Astrocyte (in vitro differentiated cells and primary cell): Measurements from ENCODE around the gene CCDC194. TPM values are rescaled to one million over a fixed set of nuclear protein-coding genes. Genes with fewer than 3 reads are reported as not detected.

Source experiments
- DNase-seq: peaks from one replicate; pipeline ENCODE4 v3.0.0-alpha.2; 2010; ENCODE audit warnings: low read depth
- FAIRE-seq: peaks from 2 replicates; lab custom pipeline; 2011; peaks lifted over from hg19 to GRCh38; lab: Jason Lieb, UNC
- H2AFZ ChIP-seq: 2 replicates; pipeline ENCODE4 v1.6.0; 2012; ENCODE audit warnings: low read depth, low read length, inconsistent platforms
- H3K27ac ChIP-seq: 2 replicates; pipeline ENCODE4 v1.5.1; 2011; ENCODE audit warnings: low read depth, low read length, inconsistent platforms
- H3K27me3 ChIP-seq: 2 replicates; pipeline ENCODE4 v1.6.0; 2011; ENCODE audit warnings: low read length, inconsistent platforms; ENCODE audit not compliant: insufficient read depth
- H3K36me3 ChIP-seq: 2 replicates; pipeline ENCODE4 v1.5.1; 2011; ENCODE audit warnings: low read length, inconsistent platforms; ENCODE audit not compliant: insufficient read depth
- H3K4me1 ChIP-seq: 2 replicates; pipeline ENCODE4 v1.5.1; 2011; ENCODE audit warnings: low read length, inconsistent platforms; ENCODE audit not compliant: insufficient read depth
- H3K4me2 ChIP-seq: 2 replicates; pipeline ENCODE4 v1.6.0; 2012; ENCODE audit warnings: low read length, inconsistent platforms
- H3K4me3 ChIP-seq: 2 replicates; pipeline ENCODE4 v1.5.1; 2011; ENCODE audit warnings: low read depth, mild to moderate bottlenecking, low read length, inconsistent platforms; ENCODE audit not compliant: insufficient read depth
- H3K79me2 ChIP-seq: 2 replicates; pipeline ENCODE4 v1.6.0; 2012; ENCODE audit warnings: mild to moderate bottlenecking, low read length, inconsistent platforms; ENCODE audit not compliant: insufficient read depth
- H3K9ac ChIP-seq: 2 replicates; pipeline ENCODE4 v1.6.0; 2012; ENCODE audit warnings: mild to moderate bottlenecking, low read length, inconsistent platforms
- H3K9me3 ChIP-seq: 2 replicates; pipeline ENCODE4 v1.5.1; 2012; ENCODE audit warnings: low read depth, mild to moderate bottlenecking, low read length, inconsistent platforms; ENCODE audit not compliant: insufficient read depth
- H4K20me1 ChIP-seq: 2 replicates; pipeline ENCODE4 v1.6.0; 2012; ENCODE audit warnings: low read length, inconsistent platforms; ENCODE audit not compliant: insufficient read depth
- H3K27ac Mint-ChIP-seq: one replicate; pipeline ENCODE4 v1.8.0; 2021; ENCODE audit warnings: mild to moderate bottlenecking, mixed read lengths; ENCODE audit not compliant: unreplicated experiment
- H3K27me3 Mint-ChIP-seq: one replicate; pipeline ENCODE4 v1.8.0; 2021; ENCODE audit warnings: low read depth, mixed read lengths; ENCODE audit not compliant: unreplicated experiment
- H3K36me3 Mint-ChIP-seq: one replicate; pipeline ENCODE4 v1.8.0; 2021; ENCODE audit warnings: low read depth, mixed read lengths; ENCODE audit not compliant: unreplicated experiment
- H3K4me1 Mint-ChIP-seq: one replicate; pipeline ENCODE4 v1.8.0; 2021; ENCODE audit warnings: low read depth, mixed read lengths; ENCODE audit not compliant: unreplicated experiment
- H3K4me3 Mint-ChIP-seq: one replicate; pipeline ENCODE4 v1.8.0; 2021; ENCODE audit warnings: mild to moderate bottlenecking, moderate library complexity, mixed read lengths; ENCODE audit not compliant: unreplicated experiment
- H3K9me3 Mint-ChIP-seq: one replicate; pipeline ENCODE4 v1.8.0; 2021; ENCODE audit warnings: mild to moderate bottlenecking, mixed read lengths; ENCODE audit not compliant: unreplicated experiment
- EZH2 ChIP-seq: IDR thresholded peaks from 2 replicates; pipeline ENCODE4 v1.6.1; 2012; ENCODE audit warnings: mild to moderate bottlenecking, low read length, inconsistent platforms; ENCODE audit not compliant: insufficient read depth
- total RNA-seq: library from RNA; stranded (reverse); gene quantifications from 2 replicates; pipeline ENCODE4 v1.2.1, GENCODE V29; 2021
- TF ChIP-seq, protein P1 (sequence below): IDR thresholded peaks from 2 replicates; pipeline ENCODE4 v1.5.1; 2011; ENCODE audit warnings: low read depth, mild to moderate bottlenecking, inconsistent platforms, low read length, moderate library complexity; ENCODE audit not compliant: insufficient read depth

The CCDC194 gene
- total RNA-seq, 1 donor from 2014 or later, result 14.1 TPM

DNA sequence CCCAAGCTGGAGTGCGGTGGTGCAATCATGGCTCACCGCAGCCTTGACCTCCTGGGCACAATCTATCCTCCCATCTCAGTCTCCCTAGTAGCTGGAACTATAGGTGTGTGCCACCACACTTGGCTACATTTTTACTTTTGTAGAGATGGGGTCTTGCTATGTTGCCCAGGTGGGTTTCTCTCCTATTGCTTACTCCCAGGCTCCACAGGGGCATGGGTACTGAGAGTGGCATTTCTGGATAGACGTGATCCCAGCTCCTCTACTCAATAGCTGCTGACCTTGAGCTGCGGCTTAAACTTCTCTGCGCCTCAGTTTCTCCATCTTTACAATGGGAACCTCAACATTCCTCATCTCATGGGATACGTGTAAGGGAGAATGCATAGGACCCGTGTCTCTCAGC, 37.4 kb upstream of the CCDC194 start:
- no peak overlapping the region for H3K9ac ChIP-seq
- Mint-ChIP-seq H3K9me3 (no peaks in the 10 kb centered on the region), H3K27me3 (peaks cover 2% of the 10 kb centered on the region), H3K36me3 (no peaks in the 10 kb centered on the region), H3K4me3 (no peak overlapping the region), H3K4me1 (no peaks in the 10 kb centered on the region), H3K27ac (no peak overlapping the region)
- FAIRE-seq, result no peak
- no peaks in the 10 kb centered on the region for H4K20me1 ChIP-seq
- peaks cover 2% of the 10 kb centered on the region for H3K9me3 ChIP-seq
- H3K4me3 ChIP-seq, result no peak overlapping the region
- no peak for DNase-seq
- no peaks in the 10 kb centered on the region for H3K36me3 ChIP-seq
- H3K27me3 ChIP-seq, result no peaks in the 10 kb centered on the region
- H2AFZ ChIP-seq, result no peak overlapping the region
- no peak overlapping the region for H3K4me2 ChIP-seq
- TF ChIP-seq, protein P1, sequence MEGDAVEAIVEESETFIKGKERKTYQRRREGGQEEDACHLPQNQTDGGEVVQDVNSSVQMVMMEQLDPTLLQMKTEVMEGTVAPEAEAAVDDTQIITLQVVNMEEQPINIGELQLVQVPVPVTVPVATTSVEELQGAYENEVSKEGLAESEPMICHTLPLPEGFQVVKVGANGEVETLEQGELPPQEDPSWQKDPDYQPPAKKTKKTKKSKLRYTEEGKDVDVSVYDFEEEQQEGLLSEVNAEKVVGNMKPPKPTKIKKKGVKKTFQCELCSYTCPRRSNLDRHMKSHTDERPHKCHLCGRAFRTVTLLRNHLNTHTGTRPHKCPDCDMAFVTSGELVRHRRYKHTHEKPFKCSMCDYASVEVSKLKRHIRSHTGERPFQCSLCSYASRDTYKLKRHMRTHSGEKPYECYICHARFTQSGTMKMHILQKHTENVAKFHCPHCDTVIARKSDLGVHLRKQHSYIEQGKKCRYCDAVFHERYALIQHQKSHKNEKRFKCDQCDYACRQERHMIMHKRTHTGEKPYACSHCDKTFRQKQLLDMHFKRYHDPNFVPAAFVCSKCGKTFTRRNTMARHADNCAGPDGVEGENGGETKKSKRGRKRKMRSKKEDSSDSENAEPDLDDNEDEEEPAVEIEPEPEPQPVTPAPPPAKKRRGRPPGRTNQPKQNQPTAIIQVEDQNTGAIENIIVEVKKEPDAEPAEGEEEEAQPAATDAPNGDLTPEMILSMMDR, result no peak
- no peak for TF ChIP-seq EZH2
- no peak overlapping the region for H3K27ac ChIP-seq
- H3K4me1 ChIP-seq, result no peaks in the 10 kb centered on the region
- no peaks in the 10 kb centered on the region for H3K79me2 ChIP-seq

DNA sequence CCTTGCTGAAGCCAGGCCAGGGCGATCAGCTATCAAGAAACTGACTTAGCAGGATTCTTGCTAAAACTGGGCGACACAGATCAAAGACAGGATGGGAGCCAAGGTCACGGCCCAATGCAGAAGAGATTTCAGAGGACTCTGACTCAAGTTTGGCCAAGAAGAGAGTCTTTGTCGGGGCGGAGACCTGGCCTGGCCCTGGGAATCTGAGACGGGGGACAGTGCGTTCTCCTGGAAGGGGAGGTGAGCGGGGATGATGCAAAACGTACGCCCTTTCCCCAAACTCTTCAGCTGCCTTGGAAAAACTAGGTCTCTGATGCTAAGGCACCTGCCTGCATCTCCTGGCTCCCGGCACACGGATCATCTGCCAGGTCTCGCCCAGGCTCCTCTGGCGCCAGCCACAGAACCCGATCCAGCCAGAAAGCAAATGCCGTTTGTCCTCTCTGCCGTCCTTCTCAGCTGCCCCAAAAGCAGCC, 35.7 kb upstream of the CCDC194 start:
- no peaks in the 10 kb centered on the region for H3K27me3 ChIP-seq
- Mint-ChIP-seq H3K4me1 (no peaks in the 10 kb centered on the region), H3K27ac (no peak overlapping the region), H3K27me3 (no peaks in the 10 kb centered on the region), H3K36me3 (no peaks in the 10 kb centered on the region), H3K9me3 (no peaks in the 10 kb centered on the region), H3K4me3 (no peak overlapping the region)
- no peak overlapping the region for H2AFZ ChIP-seq
- H3K4me3 ChIP-seq, result no peak overlapping the region
- no peak for TF ChIP-seq EZH2
- TF ChIP-seq, protein P1, result no peak
- no peak overlapping the region for H3K27ac ChIP-seq
- H3K36me3 ChIP-seq, result no peaks in the 10 kb centered on the region
- no peaks in the 10 kb centered on the region for H3K4me1 ChIP-seq
- no peaks in the 10 kb centered on the region for H3K9me3 ChIP-seq
- no peaks in the 10 kb centered on the region for H4K20me1 ChIP-seq
- DNase-seq (no peak), FAIRE-seq (no peak)
- no peaks in the 10 kb centered on the region for H3K79me2 ChIP-seq
- no peak overlapping the region for H3K9ac ChIP-seq
- no peak overlapping the region for H3K4me2 ChIP-seq

DNA sequence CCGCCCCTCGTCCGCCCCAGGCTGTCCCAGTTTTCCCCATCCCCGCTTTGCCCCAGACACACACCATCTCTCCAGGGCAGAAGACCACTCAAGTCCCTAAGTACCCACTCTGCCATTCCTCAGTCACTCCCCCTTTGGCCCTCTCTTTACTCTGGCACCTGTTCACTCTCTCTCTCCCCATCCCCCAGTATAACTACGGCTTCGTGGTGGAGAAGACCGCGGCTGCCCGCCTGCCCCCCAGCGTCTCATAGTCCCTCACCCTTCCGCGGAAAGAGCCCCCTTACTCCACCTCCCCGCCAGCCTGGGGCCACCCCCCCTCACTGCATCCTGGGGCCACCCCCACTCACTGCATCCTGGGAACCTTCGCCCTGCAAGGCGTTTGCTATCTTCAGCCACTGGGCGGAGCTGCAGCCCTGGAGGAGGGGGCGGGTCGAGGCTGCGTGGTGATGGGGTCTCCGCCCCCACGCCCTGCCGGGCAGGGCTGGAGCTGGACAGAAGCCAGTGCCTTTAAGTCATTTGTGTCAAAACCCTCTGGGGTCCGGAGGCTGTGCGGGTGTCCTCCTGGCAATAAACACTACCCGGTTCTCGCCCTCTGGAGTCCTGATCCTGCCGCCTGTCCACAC, 30.9 kb upstream of the CCDC194 start:
- peaks cover 3% of the 10 kb centered on the region for H3K36me3 Mint-ChIP-seq
- Histone ChIP-seq H3K27me3 (no peaks in the 10 kb centered on the region), H3K36me3 (no peaks in the 10 kb centered on the region), H3K4me3 (no peak overlapping the region), H3K4me2 (peak overlapping the region; percentile 62), H3K4me1 (peaks cover 4% of the 10 kb centered on the region), H3K9ac (no peak overlapping the region), H2AFZ (peak overlapping the region; percentile 47), H3K27ac (no peak overlapping the region), H3K79me2 (peaks cover 6% of the 10 kb centered on the region), H4K20me1 (no peaks in the 10 kb centered on the region), H3K9me3 (no peaks in the 10 kb centered on the region)
- TF ChIP-seq EZH2, result no peak
- TF ChIP-seq, protein P1, result peak; percentile 16
- DNase-seq, result no peak
- H3K4me3 Mint-ChIP-seq, result peak overlapping the region; percentile 20
- no peaks in the 10 kb centered on the region for H3K4me1 Mint-ChIP-seq
- no peak overlapping the region for H3K27ac Mint-ChIP-seq
- no peaks in the 10 kb centered on the region for H3K27me3 Mint-ChIP-seq
- no peak for FAIRE-seq
- H3K9me3 Mint-ChIP-seq, result no peaks in the 10 kb centered on the region
